Measurements from ENCODE around the gene PPP1R16B. TPM values are rescaled to one million over a fixed set of nuclear protein-coding genes. Genes with fewer than 3 reads are reported as not detected.

PPP1R16B gene
- total RNA-seq, 1 donor from 2014 or later: not detected

DNA sequence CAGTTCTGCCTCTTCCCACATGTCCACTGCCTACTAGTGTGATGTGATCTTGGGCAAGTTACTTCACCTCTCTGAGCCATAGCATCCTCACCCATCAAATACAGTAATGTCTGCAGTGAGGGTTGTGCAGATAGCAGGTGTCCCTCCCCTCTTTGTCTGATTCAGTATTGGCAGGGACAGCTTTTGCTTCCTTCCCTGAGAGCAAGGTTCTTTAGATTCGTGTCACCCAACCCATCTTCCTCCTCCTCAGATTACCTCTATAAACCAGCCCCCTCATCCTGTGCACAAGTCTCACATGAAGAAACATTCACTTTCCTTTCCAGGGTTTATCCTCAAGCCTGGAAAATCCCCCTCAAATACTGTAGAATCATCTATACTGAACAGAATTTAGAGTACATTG lies 41.9 kb upstream of the PPP1R16B start:
- Mint-ChIP-seq H3K9me3 (ENCODE audit: unreplicated experiment) (no peaks in the 10 kb centered on the region), H3K4me1 (ENCODE audit: unreplicated experiment) (peaks cover 13% of the 10 kb centered on the region), H3K4me3 (ENCODE audit: unreplicated experiment) (no peak overlapping the region), H3K36me3 (ENCODE audit: unreplicated experiment) (peaks cover 65% of the 10 kb centered on the region), H3K27ac (ENCODE audit: unreplicated experiment) (no peak overlapping the region), H3K27me3 (ENCODE audit: unreplicated experiment) (no peaks in the 10 kb centered on the region)
- TF ChIP-seq, protein P1, sequence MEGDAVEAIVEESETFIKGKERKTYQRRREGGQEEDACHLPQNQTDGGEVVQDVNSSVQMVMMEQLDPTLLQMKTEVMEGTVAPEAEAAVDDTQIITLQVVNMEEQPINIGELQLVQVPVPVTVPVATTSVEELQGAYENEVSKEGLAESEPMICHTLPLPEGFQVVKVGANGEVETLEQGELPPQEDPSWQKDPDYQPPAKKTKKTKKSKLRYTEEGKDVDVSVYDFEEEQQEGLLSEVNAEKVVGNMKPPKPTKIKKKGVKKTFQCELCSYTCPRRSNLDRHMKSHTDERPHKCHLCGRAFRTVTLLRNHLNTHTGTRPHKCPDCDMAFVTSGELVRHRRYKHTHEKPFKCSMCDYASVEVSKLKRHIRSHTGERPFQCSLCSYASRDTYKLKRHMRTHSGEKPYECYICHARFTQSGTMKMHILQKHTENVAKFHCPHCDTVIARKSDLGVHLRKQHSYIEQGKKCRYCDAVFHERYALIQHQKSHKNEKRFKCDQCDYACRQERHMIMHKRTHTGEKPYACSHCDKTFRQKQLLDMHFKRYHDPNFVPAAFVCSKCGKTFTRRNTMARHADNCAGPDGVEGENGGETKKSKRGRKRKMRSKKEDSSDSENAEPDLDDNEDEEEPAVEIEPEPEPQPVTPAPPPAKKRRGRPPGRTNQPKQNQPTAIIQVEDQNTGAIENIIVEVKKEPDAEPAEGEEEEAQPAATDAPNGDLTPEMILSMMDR (IDR thresholded peaks at IDR 0.05): no peak
- DNase-seq (ENCODE audit: extremely low spot score, unreplicated experiment): no peak

DNA sequence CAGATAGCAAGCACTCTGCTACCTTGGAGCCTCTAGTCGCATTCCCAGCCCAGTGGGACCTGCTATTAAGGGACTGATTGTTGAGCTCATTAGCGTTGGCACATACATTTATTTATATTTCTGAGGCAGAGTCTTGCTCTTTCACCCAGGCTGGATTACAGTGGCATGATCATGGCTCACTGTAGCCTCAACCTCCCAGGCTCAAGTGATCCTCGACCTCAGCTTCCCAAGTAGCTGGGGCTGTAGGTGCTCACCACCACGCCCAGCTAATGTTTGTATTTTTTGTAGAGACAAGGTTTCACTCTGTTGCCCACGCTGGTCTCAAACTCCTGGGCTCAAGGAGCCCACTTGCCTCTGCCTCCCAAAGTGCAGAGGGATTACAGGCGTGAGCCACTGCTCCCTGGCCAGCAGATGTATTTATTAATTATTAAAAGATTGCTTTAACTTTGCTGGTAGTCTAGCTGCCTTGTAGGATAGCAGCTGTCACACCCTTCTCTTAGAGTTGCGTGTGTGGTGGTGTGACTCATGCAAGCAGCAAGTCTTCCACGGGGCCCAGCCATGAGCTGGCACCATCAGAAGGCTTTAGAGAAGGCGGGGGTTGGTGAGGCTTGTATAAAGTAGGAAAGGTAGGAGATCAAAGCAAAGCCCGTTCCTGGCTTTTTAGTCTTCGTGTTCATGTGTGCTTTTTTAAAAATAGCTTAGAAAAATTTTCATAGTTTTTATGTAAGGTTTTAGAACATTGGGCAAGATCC lies 40.8 kb upstream of the PPP1R16B start:
- H3K27ac Mint-ChIP-seq (ENCODE audit: unreplicated experiment): no peak overlapping the region
- H3K36me3 Mint-ChIP-seq (ENCODE audit: unreplicated experiment): peaks cover 61% of the 10 kb centered on the region
- no peak for DNase-seq (ENCODE audit: extremely low spot score, unreplicated experiment)
- H3K4me1 Mint-ChIP-seq (ENCODE audit: unreplicated experiment): peaks cover 13% of the 10 kb centered on the region
- H3K9me3 Mint-ChIP-seq (ENCODE audit: unreplicated experiment): no peaks in the 10 kb centered on the region
- TF ChIP-seq, protein P1 (IDR thresholded peaks at IDR 0.05): no peak
- H3K4me3 Mint-ChIP-seq (ENCODE audit: unreplicated experiment): no peak overlapping the region
- no peaks in the 10 kb centered on the region for H3K27me3 Mint-ChIP-seq (ENCODE audit: unreplicated experiment)

DNA sequence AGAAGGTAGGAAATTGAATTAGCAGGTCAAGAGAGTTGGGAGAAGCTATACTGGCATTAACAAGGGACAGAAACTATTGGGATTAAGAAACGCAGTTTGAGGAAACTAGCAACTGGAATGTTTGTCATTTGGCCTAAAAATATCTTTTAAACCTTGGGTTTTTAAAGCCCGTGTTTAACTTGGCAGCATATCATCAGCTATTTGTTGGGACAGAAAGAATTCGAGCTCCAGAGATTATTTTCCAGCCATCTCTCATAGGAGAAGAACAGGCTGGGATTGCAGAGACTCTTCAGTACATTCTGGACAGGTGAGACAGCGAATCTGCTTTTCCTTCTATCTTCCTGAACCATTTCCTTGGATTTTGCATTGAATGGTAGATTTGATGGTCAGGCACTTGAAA lies 39.4 kb upstream of the PPP1R16B start:
- Mint-ChIP-seq H3K27ac (ENCODE audit: unreplicated experiment) (no peak overlapping the region), H3K4me3 (ENCODE audit: unreplicated experiment) (no peak overlapping the region), H3K9me3 (ENCODE audit: unreplicated experiment) (no peaks in the 10 kb centered on the region), H3K36me3 (ENCODE audit: unreplicated experiment) (peaks cover 48% of the 10 kb centered on the region), H3K4me1 (ENCODE audit: unreplicated experiment) (peaks cover 13% of the 10 kb centered on the region), H3K27me3 (ENCODE audit: unreplicated experiment) (no peaks in the 10 kb centered on the region)
- TF ChIP-seq, protein P1 (IDR thresholded peaks at IDR 0.05): no peak
- DNase-seq (ENCODE audit: extremely low spot score, unreplicated experiment): no peak

DNA sequence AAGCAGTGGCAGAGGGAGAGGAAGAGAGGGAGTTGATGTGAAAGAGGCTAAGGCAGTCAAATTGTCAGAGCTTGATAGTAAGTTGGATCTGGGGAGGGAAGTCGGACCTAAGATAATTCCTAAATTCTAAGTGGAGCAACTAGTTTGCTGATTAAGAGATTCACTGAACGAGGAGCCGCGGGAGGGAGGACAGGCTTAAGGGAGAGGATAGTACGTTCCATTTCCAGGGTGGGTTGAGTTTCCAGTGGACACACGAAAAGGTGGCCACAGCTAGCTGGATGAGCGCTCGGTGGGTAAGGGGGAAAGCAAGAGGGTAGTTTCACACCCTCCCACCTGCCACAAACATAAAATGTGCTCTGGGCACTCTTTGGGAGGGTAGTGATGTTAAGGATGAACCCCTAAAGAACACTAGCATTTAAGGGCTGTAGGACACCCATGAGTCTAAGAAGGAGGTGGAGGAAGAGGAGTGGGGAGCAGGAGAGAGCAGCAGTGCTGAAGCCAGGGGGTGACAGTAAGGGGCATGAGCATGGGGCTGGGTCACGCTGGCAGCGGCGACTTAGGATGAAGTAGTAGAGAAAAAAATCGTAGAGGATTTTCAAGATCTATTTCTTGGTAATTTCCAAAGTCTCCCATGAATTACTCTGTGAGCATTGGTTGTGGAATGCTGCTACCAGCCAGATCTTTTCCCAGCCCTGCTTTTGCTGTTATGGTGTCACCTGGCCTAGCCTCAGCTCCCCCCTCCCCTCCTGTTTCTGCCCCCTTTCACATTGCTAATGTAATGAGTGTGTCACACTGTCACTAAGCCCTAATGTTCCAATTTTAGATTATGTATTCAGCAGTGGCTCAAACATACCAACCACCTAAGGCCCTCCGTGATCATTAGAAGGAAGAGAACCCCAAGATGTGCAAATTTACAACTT lies 35.9 kb upstream of the PPP1R16B start:
- H3K27ac Mint-ChIP-seq (ENCODE audit: unreplicated experiment): no peak overlapping the region
- H3K9me3 Mint-ChIP-seq (ENCODE audit: unreplicated experiment): peaks cover 11% of the 10 kb centered on the region
- H3K36me3 Mint-ChIP-seq (ENCODE audit: unreplicated experiment): peaks cover 57% of the 10 kb centered on the region
- H3K27me3 Mint-ChIP-seq (ENCODE audit: unreplicated experiment): no peaks in the 10 kb centered on the region
- no peak for DNase-seq (ENCODE audit: extremely low spot score, unreplicated experiment)
- no peak overlapping the region for H3K4me3 Mint-ChIP-seq (ENCODE audit: unreplicated experiment)
- TF ChIP-seq, protein P1 (IDR thresholded peaks at IDR 0.05): no peak
- peaks cover 8% of the 10 kb centered on the region for H3K4me1 Mint-ChIP-seq (ENCODE audit: unreplicated experiment)

DNA sequence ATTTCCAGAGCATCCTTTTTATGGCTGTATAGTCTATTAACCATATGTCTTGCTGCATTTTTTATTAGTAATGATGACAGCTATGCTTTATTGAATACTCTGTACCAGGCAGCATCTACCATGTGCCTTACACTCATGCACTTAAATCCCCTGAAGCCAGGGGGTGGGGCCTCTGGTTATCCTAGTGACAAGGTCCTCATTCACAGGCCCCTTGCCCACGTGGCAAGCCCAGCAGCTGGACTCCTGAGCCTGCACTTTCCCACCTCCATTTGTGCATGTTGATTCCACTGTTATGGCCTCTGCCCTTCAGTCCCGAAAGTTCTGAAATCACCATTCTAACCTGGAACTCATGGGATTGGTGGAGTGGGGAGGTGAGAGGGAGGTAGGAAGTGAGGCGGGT lies 35.0 kb upstream of the PPP1R16B start:
- Mint-ChIP-seq H3K36me3 (ENCODE audit: unreplicated experiment) (peaks cover 57% of the 10 kb centered on the region), H3K4me1 (ENCODE audit: unreplicated experiment) (peaks cover 4% of the 10 kb centered on the region), H3K9me3 (ENCODE audit: unreplicated experiment) (peaks cover 11% of the 10 kb centered on the region), H3K27ac (ENCODE audit: unreplicated experiment) (no peak overlapping the region), H3K4me3 (ENCODE audit: unreplicated experiment) (no peak overlapping the region), H3K27me3 (ENCODE audit: unreplicated experiment) (no peaks in the 10 kb centered on the region)
- no peak for DNase-seq (ENCODE audit: extremely low spot score, unreplicated experiment)
- TF ChIP-seq, protein P1 (IDR thresholded peaks at IDR 0.05): no peak
